GOT3 (cell line): ENCODE data around the gene OCA2.

Experiments
- DNase-seq: peaks from one replicate; lab custom pipeline; 2025; ENCODE audit warnings: mixed read lengths; lab: John Stamatoyannopoulos, UW

Gene OCA2

GRCh38 chr15:28079313-28079969 is 19.7 kb downstream of the OCA2 start:
- DNase-seq = no peak

- DNase-seq = no peak
Measured at GRCh38 chr15:28078191-28078719, 20.9 kb downstream of the OCA2 start.

GRCh38 chr15:28075573-28075972 is 23.5 kb downstream of the OCA2 start:
- no peak for DNase-seq

GRCh38 chr15:28068930-28069329 is 30.2 kb downstream of the OCA2 start:
- no peak for DNase-seq

GRCh38 chr15:28066231-28066630 is 32.9 kb downstream of the OCA2 start:
- DNase-seq = no peak

- DNase-seq = no peak
Measured at GRCh38 chr15:28060005-28060404, 39.1 kb downstream of the OCA2 start.

- DNase-seq = no peak
Measured at GRCh38 chr15:28058082-28058481, 41.0 kb downstream of the OCA2 start.

GRCh38 chr15:28051955-28052633 is 47.0 kb downstream of the OCA2 start:
- no peak for DNase-seq

- no peak for DNase-seq
Measured at GRCh38 chr15:28049581-28049980, 49.5 kb downstream of the OCA2 start.

GRCh38 chr15:28047277-28047676 is 51.8 kb downstream of the OCA2 start:
- no peak for DNase-seq

- no peak for DNase-seq
Measured at GRCh38 chr15:28044121-28044672, 54.9 kb downstream of the OCA2 start.

- DNase-seq = no peak
Measured at GRCh38 chr15:28043691-28044091, 55.4 kb downstream of the OCA2 start.

- no peak for DNase-seq
Measured at GRCh38 chr15:28037969-28038590, 61.0 kb downstream of the OCA2 start.

- DNase-seq = no peak
Measured at GRCh38 chr15:28033443-28033842, 65.7 kb downstream of the OCA2 start.

GRCh38 chr15:28030801-28031200 is 68.3 kb downstream of the OCA2 start:
- DNase-seq = no peak

- DNase-seq = no peak
Measured at GRCh38 chr15:28027714-28028076, 71.4 kb downstream of the OCA2 start.

GRCh38 chr15:28026764-28027713 is 72.1 kb downstream of the OCA2 start:
- DNase-seq = no peak

- DNase-seq = no peak
Measured at GRCh38 chr15:28026221-28026620, 72.9 kb downstream of the OCA2 start.

- DNase-seq = no peak
Measured at GRCh38 chr15:28025413-28025812, 73.7 kb downstream of the OCA2 start.

GRCh38 chr15:28024889-28025250 is 74.2 kb downstream of the OCA2 start:
- no peak for DNase-seq

GRCh38 chr15:28023933-28024888 is 74.9 kb downstream of the OCA2 start:
- DNase-seq = no peak
